H9 (cell line): Measurements from ENCODE around the gene DDX24. TPM values are rescaled to one million over a fixed set of nuclear protein-coding genes. Genes with fewer than 3 reads are reported as not detected.

Source experiments
- DNase-seq: peaks from one replicate; pipeline ENCODE4 v3.0.0-alpha.2; 2017
- H2AFZ ChIP-seq: one replicate; pipeline ENCODE4 v1.6.1; 2013; ENCODE audit warnings: mild to moderate bottlenecking, low read length, control low read depth, moderate library complexity
- H2AK5ac ChIP-seq: 2 replicates; pipeline ENCODE4 v1.6.1; 2013; ENCODE audit warnings: low read length, control low read depth, mixed read lengths; ENCODE audit not compliant: insufficient read length
- H2BK120ac ChIP-seq: one replicate; pipeline ENCODE4 v1.6.1; 2013; ENCODE audit warnings: low read depth, mild to moderate bottlenecking, low read length, control low read depth, inconsistent platforms; ENCODE audit not compliant: poor library complexity, severe bottlenecking
- H2BK12ac ChIP-seq: 2 replicates; pipeline ENCODE4 v1.6.1; 2013; ENCODE audit warnings: low read length, control low read depth, mixed read lengths, low read depth; ENCODE audit not compliant: insufficient read length
- H2BK15ac ChIP-seq: 2 replicates; pipeline ENCODE4 v1.6.1; 2013; ENCODE audit warnings: low read depth, low read length, control low read depth
- H2BK20ac ChIP-seq: one replicate; pipeline ENCODE4 v1.6.1; 2013; ENCODE audit warnings: low read depth, mild to moderate bottlenecking, low read length, control low read depth, inconsistent platforms; ENCODE audit not compliant: poor library complexity, severe bottlenecking
- H2BK5ac ChIP-seq: 2 replicates; pipeline ENCODE4 v1.6.1; 2013; ENCODE audit warnings: low read length, control low read depth, mixed read lengths; ENCODE audit not compliant: insufficient read length
- H3K14ac ChIP-seq: 2 replicates; pipeline ENCODE4 v1.6.1; 2013; ENCODE audit warnings: low read length, control low read depth; ENCODE audit not compliant: insufficient read depth
- H3K18ac ChIP-seq: 2 replicates; pipeline ENCODE4 v1.6.1; 2013; ENCODE audit warnings: low read depth, mild to moderate bottlenecking, mixed read lengths, low read length, control low read depth; ENCODE audit not compliant: insufficient read length
- H3K23ac ChIP-seq: 2 replicates; pipeline ENCODE4 v1.6.1; 2013; ENCODE audit warnings: low read length, control low read depth, mixed read lengths, low read depth; ENCODE audit not compliant: insufficient read length
- H3K23me2 ChIP-seq: 2 replicates; pipeline ENCODE4 v1.6.1; 2013; ENCODE audit warnings: low read depth, mild to moderate bottlenecking, mixed read lengths, low read length, control low read depth; ENCODE audit not compliant: insufficient read length, poor library complexity, severe bottlenecking
- H3K27ac ChIP-seq: 2 replicates; pipeline ENCODE4 v1.5.1; 2013; ENCODE audit warnings: low read length, control low read depth, mixed read lengths, low read depth; ENCODE audit not compliant: insufficient read length
- H3K27me3 ChIP-seq: 2 replicates; pipeline ENCODE4 v1.6.1; 2013; ENCODE audit warnings: low read length, control low read depth, inconsistent platforms; ENCODE audit not compliant: insufficient read depth
- H3K4ac ChIP-seq: 2 replicates; pipeline ENCODE4 v1.6.1; 2013; ENCODE audit warnings: low read depth, mild to moderate bottlenecking, control low read depth, inconsistent platforms, low read length, moderate library complexity
- H3K4me1 ChIP-seq: 2 replicates; pipeline ENCODE4 v1.6.1; 2013; ENCODE audit warnings: low read length, control low read depth, inconsistent platforms; ENCODE audit not compliant: insufficient read depth
- H3K4me2 ChIP-seq: 2 replicates; pipeline ENCODE4 v1.6.1; 2013; ENCODE audit warnings: low read length, control low read depth, mixed read lengths; ENCODE audit not compliant: insufficient read length, insufficient read depth
- H3K56ac ChIP-seq: 2 replicates; pipeline ENCODE4 v1.6.1; 2013; ENCODE audit warnings: low read depth, mild to moderate bottlenecking, mixed read lengths, low read length, control low read depth; ENCODE audit not compliant: insufficient read length
- H3K79me1 ChIP-seq: 2 replicates; pipeline ENCODE4 v1.6.1; 2013; ENCODE audit warnings: low read depth, mild to moderate bottlenecking, moderate library complexity, low read length, control low read depth, inconsistent platforms; ENCODE audit not compliant: insufficient read depth, poor library complexity, severe bottlenecking
- H3K79me2 ChIP-seq: 2 replicates; pipeline ENCODE4 v1.6.1; 2013; ENCODE audit warnings: low read length, control low read depth, inconsistent platforms; ENCODE audit not compliant: insufficient read depth
- H3K9ac ChIP-seq: 2 replicates; pipeline ENCODE4 v1.6.1; 2013; ENCODE audit warnings: low read length, control low read depth, mixed read lengths; ENCODE audit not compliant: insufficient read length; ENCODE audit errors: extremely low read depth
- H3K9me3 ChIP-seq: one replicate; pipeline ENCODE4 v1.6.1; 2013; ENCODE audit warnings: low read depth, low read length, inconsistent platforms; ENCODE audit not compliant: control insufficient read depth
- H3T11ph ChIP-seq: one replicate; pipeline ENCODE4 v1.6.1; 2013; ENCODE audit warnings: mild to moderate bottlenecking, low read length, control low read depth, inconsistent platforms
- H4K20me1 ChIP-seq: one replicate; pipeline ENCODE4 v1.6.1; 2013; ENCODE audit not compliant: control insufficient read depth, insufficient read length, insufficient read depth
- H4K5ac ChIP-seq: 2 replicates; pipeline ENCODE4 v1.6.1; 2013; ENCODE audit warnings: low read depth, mild to moderate bottlenecking, mixed read lengths, low read length, control low read depth; ENCODE audit not compliant: insufficient read length
- H4K8ac ChIP-seq: replicated peaks from 2 replicates; pipeline ENCODE4 v1.6.1; 2013; ENCODE audit warnings: low read length, control low read depth, mixed read lengths, low read depth; ENCODE audit not compliant: insufficient read length
- H4K91ac ChIP-seq: 2 replicates; pipeline ENCODE4 v1.6.1; 2013; ENCODE audit warnings: low read depth, mild to moderate bottlenecking, moderate library complexity, mixed read lengths, low read length, control low read depth; ENCODE audit not compliant: insufficient read length
- H3K27ac Mint-ChIP-seq, 3 experiments: 2 replicates in 2 of 3; 3 replicates in 1 of 3; pipeline ENCODE4 v1.8.0; 2020 to 2021; ENCODE audit warnings: mixed read lengths in 3 of 3, mild to moderate bottlenecking in 1 of 3, moderate library complexity in 1 of 3
- H3K27me3 Mint-ChIP-seq: 2 replicates; pipeline ENCODE4 v1.8.0; 2021; ENCODE audit warnings: low read depth, mild to moderate bottlenecking, moderate library complexity, mixed read lengths
- H3K36me3 Mint-ChIP-seq, 3 experiments: 2 replicates in 2 of 3; 3 replicates in 1 of 3; pipeline ENCODE4 v1.8.0; 2020 to 2021; ENCODE audit warnings: low read depth in 3 of 3, mixed read lengths in 3 of 3; ENCODE audit not compliant: insufficient read depth in 1 of 3
- H3K4me1 Mint-ChIP-seq, 2 experiments: 2 replicates each; pipeline ENCODE4 v1.8.0; 2020; ENCODE audit warnings: mixed read lengths in 2 of 2
- H3K4me3 Mint-ChIP-seq, 2 experiments: 2 replicates in 1 of 2; 3 replicates in 1 of 2; pipeline ENCODE4 v1.8.0; 2020 to 2021; ENCODE audit warnings: mild to moderate bottlenecking in 2 of 2, mixed read lengths in 2 of 2, moderate library complexity in 1 of 2
- H3K9me3 Mint-ChIP-seq, 2 experiments: 2 replicates in 1 of 2; 3 replicates in 1 of 2; pipeline ENCODE4 v1.8.0; 2020; ENCODE audit warnings: mild to moderate bottlenecking in 2 of 2, mixed read lengths in 2 of 2, moderate library complexity in 1 of 2
- WGBS: extraction: QIAGEN DNeasy Blood & Tissue Kit; methylation state at CpG from one replicate; pipeline ENCODE4 v1.1.7; 2013; ENCODE audit warnings: missing lambda C conversion rate, low lambda C conversion rate, mixed read lengths; ENCODE audit not compliant: insufficient read length; ENCODE audit errors: extremely low coverage; 5-methylcytosine and 5-hydroxymethylcytosine counted together
- total RNA-seq: library from RNA; stranded (reverse); gene quantifications from 2 replicates; pipeline ENCODE4 v1.2.1, GENCODE V29; 2021
- TF ChIP-seq, protein P1 (sequence below): fragments of 200-600 bp; sonication (generic); conservative IDR thresholded peaks from 3 replicates; pipeline ENCODE4 v1.8.0; 2021; ENCODE audit warnings: antibody characterized with exemption, mild to moderate bottlenecking

The DDX24 gene
- total RNA-seq, 1 experiment from 2014 or later, result 172 TPM

DNA sequence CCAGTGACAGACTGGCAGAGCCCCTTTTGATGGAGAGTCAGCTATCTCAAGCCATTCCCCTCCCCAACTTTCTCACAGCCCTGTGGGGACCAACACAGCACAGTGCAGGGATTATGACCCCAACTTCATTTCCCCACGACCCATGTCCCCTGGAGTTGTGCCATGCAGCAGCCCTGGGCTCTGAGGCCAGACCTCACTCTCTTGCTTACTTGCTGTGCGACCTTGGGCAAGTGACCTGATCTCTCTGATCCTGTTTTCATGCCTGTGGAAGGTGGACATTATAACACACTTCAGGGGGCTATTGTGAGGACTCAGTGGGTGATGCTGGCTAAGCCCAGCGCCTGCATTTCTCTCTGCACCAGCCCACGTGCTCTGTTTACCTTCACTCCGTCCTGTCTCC lies 40.8 kb downstream of the DDX24 start:
- H3K23me2 ChIP-seq, result no peaks in the 10 kb centered on the region
- no peak overlapping the region for H3K4me2 ChIP-seq
- no peak overlapping the region for H4K5ac ChIP-seq
- H2BK20ac ChIP-seq, result no peak overlapping the region
- no peak overlapping the region for H3K27ac ChIP-seq
- no peak overlapping the region for H3K18ac ChIP-seq
- H2BK120ac ChIP-seq, result no peak overlapping the region
- no peak overlapping the region for H3K9ac ChIP-seq
- H3K4me3 Mint-ChIP-seq, result no peak overlapping the region; a peak in 1 of 5 replicates
- no peak overlapping the region for H3T11ph ChIP-seq
- H2AFZ ChIP-seq, result no peak overlapping the region
- no peaks in the 10 kb centered on the region for H3K79me2 ChIP-seq
- no peak overlapping the region for H4K91ac ChIP-seq
- 0 out of 5 replicates have a peak, but pooled peaks cover 0 to 2% of the 10 kb centered on the region in 2 experiments for H3K9me3 Mint-ChIP-seq
- H4K20me1 ChIP-seq, result no peaks in the 10 kb centered on the region
- no CpG with 5 or more reads among the region's 5 CpGs for WGBS
- H2BK5ac ChIP-seq, result no peak overlapping the region
- peaks cover 11 to 13% of the 10 kb centered on the region in 2 experiments for H3K4me1 Mint-ChIP-seq
- H3K4me1 ChIP-seq, result no peaks in the 10 kb centered on the region
- H3K9me3 ChIP-seq, result no peaks in the 10 kb centered on the region
- H3K4ac ChIP-seq, result no peak overlapping the region
- H3K27me3 ChIP-seq, result no peaks in the 10 kb centered on the region
- no peak overlapping the region for H4K8ac ChIP-seq
- no peak overlapping the region for H3K56ac ChIP-seq
- no peak overlapping the region for H2BK15ac ChIP-seq
- H3K23ac ChIP-seq, result no peak overlapping the region
- DNase-seq, result no peak
- TF ChIP-seq, protein P1, sequence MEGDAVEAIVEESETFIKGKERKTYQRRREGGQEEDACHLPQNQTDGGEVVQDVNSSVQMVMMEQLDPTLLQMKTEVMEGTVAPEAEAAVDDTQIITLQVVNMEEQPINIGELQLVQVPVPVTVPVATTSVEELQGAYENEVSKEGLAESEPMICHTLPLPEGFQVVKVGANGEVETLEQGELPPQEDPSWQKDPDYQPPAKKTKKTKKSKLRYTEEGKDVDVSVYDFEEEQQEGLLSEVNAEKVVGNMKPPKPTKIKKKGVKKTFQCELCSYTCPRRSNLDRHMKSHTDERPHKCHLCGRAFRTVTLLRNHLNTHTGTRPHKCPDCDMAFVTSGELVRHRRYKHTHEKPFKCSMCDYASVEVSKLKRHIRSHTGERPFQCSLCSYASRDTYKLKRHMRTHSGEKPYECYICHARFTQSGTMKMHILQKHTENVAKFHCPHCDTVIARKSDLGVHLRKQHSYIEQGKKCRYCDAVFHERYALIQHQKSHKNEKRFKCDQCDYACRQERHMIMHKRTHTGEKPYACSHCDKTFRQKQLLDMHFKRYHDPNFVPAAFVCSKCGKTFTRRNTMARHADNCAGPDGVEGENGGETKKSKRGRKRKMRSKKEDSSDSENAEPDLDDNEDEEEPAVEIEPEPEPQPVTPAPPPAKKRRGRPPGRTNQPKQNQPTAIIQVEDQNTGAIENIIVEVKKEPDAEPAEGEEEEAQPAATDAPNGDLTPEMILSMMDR, result no peak
- peaks cover 0 to 42% (median 30%) of the 10 kb centered on the region in 3 experiments for H3K36me3 Mint-ChIP-seq
- no peak overlapping the region for H2BK12ac ChIP-seq
- H3K27me3 Mint-ChIP-seq, result no peaks in the 10 kb centered on the region
- no peak overlapping the region for H3K14ac ChIP-seq
- no peaks in the 10 kb centered on the region for H3K79me1 ChIP-seq
- no peak overlapping the region for H2AK5ac ChIP-seq
- peak overlapping the region in 2 of 3 experiments; percentile 23 to 58; a peak in 1 of 7 replicates for H3K27ac Mint-ChIP-seq
